Measurements from ENCODE around the gene WNT16. TPM values are rescaled to one million over a fixed set of nuclear protein-coding genes. Genes with fewer than 3 reads are reported as not detected.

WNT16 gene
- total and polyA plus RNA-seq, 2 experiments from 2014 or later: 0.58 to 2.8 TPM

DNA sequence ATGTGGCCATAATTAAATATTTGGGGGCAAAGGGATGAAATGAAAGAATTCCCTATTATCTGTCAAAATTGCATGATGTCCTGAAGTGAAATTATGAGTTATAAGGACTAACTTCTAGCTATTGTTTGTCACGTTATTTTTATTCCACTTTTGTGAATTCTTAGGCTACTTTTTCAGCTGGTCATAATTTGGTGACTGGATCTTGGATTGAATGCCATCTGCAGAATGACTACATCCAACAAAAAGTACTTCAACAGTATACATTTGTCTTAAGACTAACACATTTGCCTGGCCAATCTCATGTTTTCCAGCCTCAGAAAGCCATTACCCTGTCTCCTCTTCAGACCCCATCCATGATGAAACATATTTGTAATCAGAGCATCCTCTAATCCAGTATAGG is 48.1 kb upstream of the WNT16 start:
- no peak overlapping the region for H3K27ac ChIP-seq
- WGBS (ENCODE audit: low lambda C conversion rate, missing lambda C conversion rate): 89% methylated on average over 1 of the region's 1 CpG
- no peaks in the 10 kb centered on the region for H3K9me3 ChIP-seq (ENCODE audit: low read depth)
- H3K79me2 ChIP-seq: no peaks in the 10 kb centered on the region
- no peaks in the 10 kb centered on the region for H4K20me1 ChIP-seq (ENCODE audit: insufficient read depth, poor library complexity, severe bottlenecking)
- H2AFZ ChIP-seq: no peak overlapping the region
- H3K4me2 ChIP-seq: no peak overlapping the region
- H3K9me2 ChIP-seq (replicated peaks; ENCODE audit: insufficient read depth): no peaks in the 10 kb centered on the region
- no peak overlapping the region for H3K4me3 ChIP-seq
- no peaks in the 10 kb centered on the region for H3K27me3 ChIP-seq
- no peaks in the 10 kb centered on the region for H3K36me3 ChIP-seq (replicated peaks; ENCODE audit: insufficient read depth, low read depth)
- TF ChIP-seq EZH2phosphoT487 (IDR thresholded peaks at IDR 0.05; ENCODE audit: low read depth, severe bottlenecking, unreplicated experiment): no peak
- DNase-seq (ENCODE audit: low spot score): no peak
- H3K4me1 ChIP-seq (ENCODE audit: insufficient read depth): no peaks in the 10 kb centered on the region

- no peaks in the 10 kb centered on the region for H3K36me3 ChIP-seq (replicated peaks; ENCODE audit: insufficient read depth, low read depth)
- no peaks in the 10 kb centered on the region for H3K4me1 ChIP-seq (ENCODE audit: insufficient read depth)
- no peak overlapping the region for H3K4me2 ChIP-seq
- TF ChIP-seq, protein P1, sequence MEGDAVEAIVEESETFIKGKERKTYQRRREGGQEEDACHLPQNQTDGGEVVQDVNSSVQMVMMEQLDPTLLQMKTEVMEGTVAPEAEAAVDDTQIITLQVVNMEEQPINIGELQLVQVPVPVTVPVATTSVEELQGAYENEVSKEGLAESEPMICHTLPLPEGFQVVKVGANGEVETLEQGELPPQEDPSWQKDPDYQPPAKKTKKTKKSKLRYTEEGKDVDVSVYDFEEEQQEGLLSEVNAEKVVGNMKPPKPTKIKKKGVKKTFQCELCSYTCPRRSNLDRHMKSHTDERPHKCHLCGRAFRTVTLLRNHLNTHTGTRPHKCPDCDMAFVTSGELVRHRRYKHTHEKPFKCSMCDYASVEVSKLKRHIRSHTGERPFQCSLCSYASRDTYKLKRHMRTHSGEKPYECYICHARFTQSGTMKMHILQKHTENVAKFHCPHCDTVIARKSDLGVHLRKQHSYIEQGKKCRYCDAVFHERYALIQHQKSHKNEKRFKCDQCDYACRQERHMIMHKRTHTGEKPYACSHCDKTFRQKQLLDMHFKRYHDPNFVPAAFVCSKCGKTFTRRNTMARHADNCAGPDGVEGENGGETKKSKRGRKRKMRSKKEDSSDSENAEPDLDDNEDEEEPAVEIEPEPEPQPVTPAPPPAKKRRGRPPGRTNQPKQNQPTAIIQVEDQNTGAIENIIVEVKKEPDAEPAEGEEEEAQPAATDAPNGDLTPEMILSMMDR (IDR thresholded peaks at IDR 0.05; ENCODE audit: poor library complexity): no peak
- no peak for TF ChIP-seq EZH2 (IDR thresholded peaks at IDR 0.05; ENCODE audit: borderline replicate concordance)
- no peak for TF ChIP-seq EZH2phosphoT487 (IDR thresholded peaks at IDR 0.05; ENCODE audit: low read depth, severe bottlenecking, unreplicated experiment)
- WGBS (ENCODE audit: low lambda C conversion rate, missing lambda C conversion rate): 62% methylated on average over 3 of the region's 3 CpGs
- H3K27me3 ChIP-seq: no peaks in the 10 kb centered on the region
- no peak overlapping the region for H3K4me3 ChIP-seq
- no peak overlapping the region for H3K27ac ChIP-seq
- H4K20me1 ChIP-seq (ENCODE audit: insufficient read depth, poor library complexity, severe bottlenecking): no peaks in the 10 kb centered on the region
- H3K79me2 ChIP-seq: no peaks in the 10 kb centered on the region
- no peak overlapping the region for H2AFZ ChIP-seq
- H3K9me3 ChIP-seq (ENCODE audit: low read depth): no peaks in the 10 kb centered on the region
- no peak for DNase-seq (ENCODE audit: low spot score)
- no peaks in the 10 kb centered on the region for H3K9me2 ChIP-seq (replicated peaks; ENCODE audit: insufficient read depth)
These were observed 46.7 kb upstream of the WNT16 start for GRCh38 chr7:121282129-121282528.

- no peak for TF ChIP-seq EZH2phosphoT487 (IDR thresholded peaks at IDR 0.05; ENCODE audit: low read depth, severe bottlenecking, unreplicated experiment)
- TF ChIP-seq, protein P1 (IDR thresholded peaks at IDR 0.05; ENCODE audit: poor library complexity): no peak
- TF ChIP-seq EZH2 (IDR thresholded peaks at IDR 0.05; ENCODE audit: borderline replicate concordance): no peak
- no peak for DNase-seq (ENCODE audit: low spot score)
- no peaks in the 10 kb centered on the region for H3K9me2 ChIP-seq (replicated peaks; ENCODE audit: insufficient read depth)
- H3K27me3 ChIP-seq: no peaks in the 10 kb centered on the region
- no peaks in the 10 kb centered on the region for H4K20me1 ChIP-seq (ENCODE audit: insufficient read depth, poor library complexity, severe bottlenecking)
- H3K4me1 ChIP-seq (ENCODE audit: insufficient read depth): no peaks in the 10 kb centered on the region
- no peaks in the 10 kb centered on the region for H3K36me3 ChIP-seq (replicated peaks; ENCODE audit: insufficient read depth, low read depth)
- WGBS (ENCODE audit: low lambda C conversion rate, missing lambda C conversion rate): 100% methylated on average over 1 of the region's 1 CpG
- H3K4me3 ChIP-seq: no peak overlapping the region
- H3K27ac ChIP-seq: no peak overlapping the region
- H2AFZ ChIP-seq: no peak overlapping the region
- no peaks in the 10 kb centered on the region for H3K79me2 ChIP-seq
- H3K9me3 ChIP-seq (ENCODE audit: low read depth): no peaks in the 10 kb centered on the region
- no peak overlapping the region for H3K4me2 ChIP-seq
These were observed 43.6 kb upstream of the WNT16 start for GRCh38 chr7:121285066-121285667.

DNA sequence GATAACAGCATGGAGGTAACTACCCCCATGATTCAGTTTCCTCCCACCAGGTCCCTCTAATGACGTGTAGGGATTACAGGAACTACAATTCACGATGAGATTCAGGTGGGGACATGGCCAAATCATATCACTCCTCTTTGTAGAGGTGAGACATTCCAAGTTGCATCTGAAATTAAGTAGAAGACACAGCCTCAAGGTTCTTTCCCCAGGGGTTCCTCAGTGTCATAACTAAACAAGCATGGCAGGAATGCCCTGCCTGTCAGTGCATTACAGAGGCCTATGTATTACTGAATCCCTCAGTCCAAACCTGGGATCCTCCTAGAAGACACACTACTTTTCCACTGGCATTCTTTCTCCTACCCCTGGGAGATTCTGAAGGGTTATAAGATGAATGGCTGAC is 42.6 kb upstream of the WNT16 start:
- H3K27me3 ChIP-seq: no peaks in the 10 kb centered on the region
- H3K79me2 ChIP-seq: no peaks in the 10 kb centered on the region
- no peak overlapping the region for H3K27ac ChIP-seq
- DNase-seq (ENCODE audit: low spot score): no peak
- no peak overlapping the region for H2AFZ ChIP-seq
- no peaks in the 10 kb centered on the region for H3K4me1 ChIP-seq (ENCODE audit: insufficient read depth)
- H4K20me1 ChIP-seq (ENCODE audit: insufficient read depth, poor library complexity, severe bottlenecking): no peaks in the 10 kb centered on the region
- no peak for TF ChIP-seq EZH2 (IDR thresholded peaks at IDR 0.05; ENCODE audit: borderline replicate concordance)
- H3K9me3 ChIP-seq (ENCODE audit: low read depth): no peaks in the 10 kb centered on the region
- H3K36me3 ChIP-seq (replicated peaks; ENCODE audit: insufficient read depth, low read depth): no peaks in the 10 kb centered on the region
- no peaks in the 10 kb centered on the region for H3K9me2 ChIP-seq (replicated peaks; ENCODE audit: insufficient read depth)
- no peak overlapping the region for H3K4me2 ChIP-seq
- WGBS (ENCODE audit: low lambda C conversion rate, missing lambda C conversion rate): 97% methylated on average over 2 of the region's 2 CpGs
- no peak overlapping the region for H3K4me3 ChIP-seq
